HG02938 (cell line): ENCODE data around the gene KRT6C.
"Not testable (repeated sequence)": the region's sequence is repeated elsewhere in the genome, so short reads cannot be mapped to it uniquely, and the experiment has no call there.

Source experiments
- ATAC-seq: cut with Tn5 transposase; IDR thresholded peaks from one replicate; pipeline ENCODE4 v1.9.1; 2021; ENCODE audit warnings: mild to moderate bottlenecking, moderate library complexity; ENCODE audit not compliant: unreplicated experiment

The KRT6C gene

DNA sequence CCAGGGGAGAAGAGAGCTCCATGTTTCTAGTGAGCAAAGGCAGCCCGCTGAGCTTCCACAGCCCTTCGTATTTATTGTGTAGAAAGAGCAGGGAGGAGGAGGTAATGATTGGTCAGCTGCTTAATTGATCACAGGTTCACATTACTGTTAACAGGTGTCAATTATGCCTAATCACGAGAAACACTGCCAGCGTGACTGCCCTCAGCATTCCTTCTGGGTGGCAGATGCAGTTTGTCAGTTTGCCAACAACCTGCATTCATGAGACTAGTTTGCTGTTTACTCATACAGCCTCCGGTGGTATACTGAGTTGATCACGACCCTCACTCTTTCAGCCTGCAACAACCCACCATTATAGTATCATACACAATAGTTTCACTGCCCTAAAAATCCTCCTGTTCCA, 27.0 kb upstream of the KRT6C start:
- ATAC-seq, result not testable (repeated sequence)

DNA sequence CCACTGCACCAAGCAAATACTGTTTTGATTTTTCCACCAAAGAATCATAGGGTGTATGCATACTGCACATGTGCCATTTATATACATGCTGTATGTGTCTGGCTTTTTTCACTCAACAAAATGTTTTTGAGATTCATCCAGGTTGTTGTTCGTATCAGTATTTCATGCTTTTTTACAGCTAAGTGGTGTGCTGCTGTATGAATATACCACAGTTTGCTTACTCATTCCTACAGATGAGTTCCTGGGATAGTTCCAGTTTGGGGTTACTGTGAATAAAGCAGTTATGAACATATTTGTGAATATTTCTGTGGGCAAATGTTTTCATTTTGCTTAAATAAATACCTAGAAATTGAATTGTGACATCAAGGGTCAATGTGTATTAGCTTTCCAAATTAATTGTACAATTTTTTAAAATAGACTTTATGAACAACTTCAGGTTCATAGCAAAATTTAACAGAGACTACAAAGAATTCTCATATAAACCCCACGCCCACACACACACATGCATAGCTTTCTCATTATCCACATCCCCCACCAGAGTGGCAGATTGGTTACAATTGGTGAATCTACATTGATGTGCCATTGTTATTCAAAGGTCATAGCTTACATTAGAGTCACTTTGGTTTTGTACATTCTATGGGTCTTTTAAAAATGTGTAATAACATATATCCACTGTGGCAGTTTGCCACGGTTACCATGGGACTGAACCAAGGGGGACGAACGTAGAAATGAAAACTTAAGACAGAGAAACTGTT, 26.4 kb upstream of the KRT6C start:
- ATAC-seq, result no peak

- no peak for ATAC-seq
Observed at GRCh38 chr12:52498946-52499345, 25.3 kb upstream of the KRT6C start.

GRCh38 chr12:52497975-52498374, 24.4 kb upstream of the KRT6C start:
- ATAC-seq, result no peak

GRCh38 chr12:52496590-52497071, 23.0 kb upstream of the KRT6C start:
- no peak for ATAC-seq

GRCh38 chr12:52496054-52496453, 22.4 kb upstream of the KRT6C start:
- ATAC-seq, result no peak

DNA sequence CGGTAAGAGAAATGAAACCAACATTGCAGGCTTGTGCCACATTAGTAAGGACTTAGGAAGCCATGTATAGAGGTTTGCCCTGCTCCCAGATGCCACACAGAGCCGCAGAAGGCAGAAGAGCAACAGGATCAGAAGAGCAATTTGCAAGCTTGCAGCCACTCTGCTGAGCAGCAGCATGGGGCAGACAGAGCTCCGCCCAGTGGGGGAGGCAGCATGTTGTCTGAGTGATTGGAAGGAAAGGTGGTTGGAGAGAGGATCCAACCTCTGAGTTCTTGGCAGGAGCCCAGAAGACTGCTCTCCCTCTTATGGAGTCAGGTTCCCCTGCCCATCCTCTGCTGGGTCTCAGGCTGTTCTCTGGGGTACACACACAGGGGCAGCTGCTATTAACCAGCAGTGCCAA, 21.8 kb upstream of the KRT6C start:
- no peak for ATAC-seq

GRCh38 chr12:52494518-52494917, 20.9 kb upstream of the KRT6C start:
- ATAC-seq, result no peak

- no peak for ATAC-seq
Observed at GRCh38 chr12:52494100-52494499, 20.5 kb upstream of the KRT6C start.

GRCh38 chr12:52493172-52493571, 19.6 kb upstream of the KRT6C start, which contains the start of gene KRT6A:
TSS of gene KRT6A (minus strand) at chr12:52493257. CDS start at chr12:52493188, 69 bp downstream.
- no peak for ATAC-seq

GRCh38 chr12:52492405-52492804, 18.8 kb upstream of the KRT6C start:
- ATAC-seq, result not testable (repeated sequence)

DNA sequence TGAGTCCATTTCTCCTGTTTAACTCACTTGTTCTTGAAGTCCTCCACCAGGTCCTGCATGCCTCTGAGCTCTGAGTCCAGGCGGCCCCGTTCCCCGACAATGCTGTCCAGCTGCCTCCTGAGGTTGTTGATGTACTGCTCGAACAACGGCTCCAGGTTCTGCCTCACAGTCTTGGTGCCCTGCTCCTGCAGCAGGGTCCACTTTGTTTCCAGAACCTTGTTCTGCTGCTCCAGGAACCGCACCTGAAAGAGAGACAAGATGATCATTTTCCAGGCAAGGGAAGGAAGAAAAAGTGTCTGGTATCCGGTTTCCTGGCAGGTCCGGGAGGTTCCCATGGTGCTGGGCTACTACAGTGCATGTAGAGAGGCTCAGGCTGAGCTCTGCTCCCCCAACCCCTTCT, 17.9 kb upstream of the KRT6C start:
- not testable (repeated sequence) for ATAC-seq

GRCh38 chr12:52488736-52489135, 15.1 kb upstream of the KRT6C start:
- ATAC-seq, result no peak

GRCh38 chr12:52487744-52488443, 14.3 kb upstream of the KRT6C start:
- not testable (repeated sequence) for ATAC-seq

GRCh38 chr12:52487211-52487610, 13.6 kb upstream of the KRT6C start:
- no peak for ATAC-seq

DNA sequence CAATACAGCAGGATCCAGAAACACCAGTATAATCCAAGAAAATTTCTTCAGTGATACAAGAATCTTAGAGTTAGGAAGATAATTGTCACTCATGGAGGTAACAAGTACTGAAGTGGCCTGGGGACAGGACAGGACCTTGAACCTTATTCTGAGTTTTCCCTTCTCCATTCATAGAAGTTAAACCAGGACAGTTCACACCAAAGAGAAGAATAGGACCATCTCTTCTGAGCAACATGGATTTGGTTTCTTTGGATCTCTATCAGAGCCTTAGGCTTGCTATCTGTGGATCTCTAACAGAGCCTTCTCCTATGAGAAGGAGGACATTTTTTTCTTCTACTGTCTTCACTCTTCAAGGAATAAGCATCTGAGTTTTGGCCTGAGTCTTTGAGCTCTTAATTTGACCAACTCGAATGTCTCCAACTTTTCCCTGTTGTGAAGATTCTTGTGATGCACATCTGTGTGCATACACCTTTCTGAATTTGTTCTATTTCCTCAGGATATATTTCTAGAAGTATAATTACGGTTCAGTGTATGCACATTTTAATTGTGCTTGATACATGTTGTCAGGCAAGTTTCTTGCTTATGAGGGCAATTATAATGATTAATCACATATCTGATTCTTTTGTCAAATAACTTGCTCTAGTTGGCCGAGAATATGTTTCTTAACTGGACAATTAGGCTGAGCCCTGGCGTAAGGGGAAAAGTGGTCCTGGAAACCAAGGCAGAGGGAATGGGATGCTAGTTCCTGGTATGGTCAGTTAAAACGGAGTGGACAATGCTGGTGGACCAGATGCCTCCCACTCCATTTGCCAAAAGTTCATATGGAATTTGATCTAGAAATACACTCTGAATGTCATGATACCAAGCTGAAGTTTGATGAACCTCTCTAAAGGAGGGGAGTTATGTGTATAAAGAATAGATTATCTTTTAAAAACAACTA, 12.8 kb upstream of the KRT6C start:
- no peak for ATAC-seq

- ATAC-seq, result no peak
Observed at GRCh38 chr12:52480073-52480472, 6.5 kb upstream of the KRT6C start.

- ATAC-seq, result no peak
Observed at GRCh38 chr12:52477651-52478050, 4.0 kb upstream of the KRT6C start.

DNA sequence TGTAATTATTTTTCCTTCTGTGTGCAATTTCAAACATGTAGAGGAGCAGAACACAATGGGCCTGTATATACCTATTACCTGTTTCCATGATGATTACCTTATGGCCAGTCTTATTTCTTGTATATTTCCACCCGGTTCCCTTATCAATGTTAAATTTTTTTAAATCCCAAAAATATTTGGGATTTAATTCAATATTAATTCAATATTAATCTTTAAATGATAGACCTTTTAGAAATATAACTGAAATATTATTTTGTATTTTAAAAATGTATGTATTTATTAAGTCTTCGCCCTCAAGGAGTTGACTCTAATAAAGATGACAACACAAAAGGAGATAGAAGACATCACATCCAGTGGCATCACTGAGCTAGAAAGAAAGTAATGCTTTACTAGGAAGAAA, 607 bp upstream of the KRT6C start:
- ATAC-seq, result no peak

GRCh38 chr12:52469853-52470252, 3.8 kb downstream of the KRT6C start:
- no peak for ATAC-seq

DNA sequence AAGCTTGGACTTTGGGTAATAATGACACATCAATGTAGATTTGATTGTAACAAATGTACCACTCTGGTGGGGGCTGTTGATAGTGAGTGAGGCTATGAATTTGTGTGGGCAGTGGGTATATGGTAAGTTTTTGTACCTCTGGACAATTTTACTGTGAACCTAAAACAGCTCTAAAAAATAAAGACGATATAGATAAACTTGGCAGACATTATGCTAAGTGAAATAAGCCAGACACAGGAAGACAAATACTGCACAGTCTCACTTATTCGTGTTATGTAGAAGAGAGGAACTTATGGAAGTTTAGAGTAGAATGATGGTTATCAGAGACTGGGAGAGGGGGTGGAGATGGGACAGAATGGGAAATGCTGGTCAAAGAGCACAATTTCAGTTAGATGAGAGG, 8.7 kb downstream of the KRT6C start:
- ATAC-seq, result no peak
